K562 (cell line): Measurements from ENCODE around the gene ARHGDIA. TPM values are rescaled to one million over a fixed set of nuclear protein-coding genes. Genes with fewer than 3 reads are reported as not detected.

ENCODE experiments used
- BRD4 ChIP-seq: fragments of 200-600 bp; sonication (generic); IDR thresholded peaks from 2 replicates; pipeline ENCODE4 v1.6.1; 2017; ENCODE audit warnings: inconsistent platforms
- HDAC8 ChIP-seq: fragments of 450-650 bp; IDR thresholded peaks from 2 replicates; pipeline ENCODE4 v1.6.1; 2016; ENCODE audit warnings: mild to moderate bottlenecking, missing genetic modification characterization, moderate library complexity, missing compliant biosample characterization
- MTA3 ChIP-seq: fragments of 450-650 bp; formaldehyde crosslinking; IDR thresholded peaks from 2 replicates; pipeline ENCODE4 v1.6.1; 2017; ENCODE audit warnings: mild to moderate bottlenecking, borderline replicate concordance
- NFIC ChIP-seq: fragments of 450-650 bp; IDR thresholded peaks from 2 replicates; pipeline ENCODE4 v1.6.1; 2017; ENCODE audit warnings: mild to moderate bottlenecking, inconsistent platforms
- SRSF7 ChIP-seq: fragments of 200-400 bp; formaldehyde crosslinking; optimal IDR thresholded peaks from 2 replicates; pipeline ENCODE3; 2017; ENCODE audit warnings: mild to moderate bottlenecking, low read depth, low read length
- TAL1 ChIP-seq: fragments of 450-650 bp; IDR thresholded peaks from 2 replicates; pipeline ENCODE4 v1.6.1; 2016; ENCODE audit warnings: mild to moderate bottlenecking
- ZNF274 ChIP-seq: IDR thresholded peaks from 2 replicates; pipeline ENCODE4 v1.6.1; 2011; ENCODE audit warnings: low read depth, mild to moderate bottlenecking, low read length, moderate library complexity, borderline replicate concordance
- ZNF431 ChIP-seq: sonication (generic); formaldehyde crosslinking; IDR thresholded peaks from 2 replicates; pipeline ENCODE4 v1.8.0; 2022; ENCODE audit warnings: mild to moderate bottlenecking, missing genetic modification reagents
- polyA plus RNA-seq, 8 experiments: library from polyadenylated mRNA; depleted of rRNA in 4 of 8; stranded (reverse) in 5 of 8; unstranded in 3 of 8; fragments of >200 nt; fragmentation: Nextera tagmentation in 2 of 8; fragmentation: Illumina TruSeq in 1 of 8; extraction: Ambion mirVana in 2 of 8; extraction: Trizol in 1 of 8; gene quantifications; 2 replicates each; pipeline versions ENCODE4 v1.2.1 to v1.2.3, GENCODE V29; 2011 to 2014; ENCODE audit warnings: inconsistent platforms in 1 of 8, missing spikeins in 1 of 8
- total RNA-seq, 7 experiments: library from RNA; depleted of rRNA in 6 of 7; stranded (reverse); fragments of >200 nt in 6 of 7; fragmentation: Illumina TruSeq in 2 of 7; extraction: Trizol in 2 of 7; gene quantifications; 2 replicates each; pipeline versions ENCODE4 v1.2.1 to v1.2.3, GENCODE V29; 2011 to 2021; ENCODE audit warnings: low replicate concordance in 1 of 7
- TF ChIP-seq, protein P1 (sequence below): sonication (generic); formaldehyde crosslinking; IDR thresholded peaks from 2 replicates; pipeline ENCODE4 v1.8.0; 2022; ENCODE audit warnings: mild to moderate bottlenecking, missing genetic modification reagents
- TF ChIP-seq, protein P2 (sequence below): fragments of 450-650 bp; IDR thresholded peaks from 2 replicates; pipeline ENCODE4 v1.6.1; 2016; ENCODE audit warnings: missing biosample characterization, missing genetic modification characterization
- TF ChIP-seq, protein P3 (sequence below): fragments of 450-650 bp; IDR thresholded peaks from 2 replicates; pipeline ENCODE4 v1.6.1; 2017; ENCODE audit warnings: antibody characterized with exemption, mild to moderate bottlenecking
- TF ChIP-seq, protein P4 (sequence below): fragments of 250-450 bp; sonication (Bioruptor Pico); IDR thresholded peaks from 2 replicates; pipeline ENCODE4 v1.8.0; 2022; ENCODE audit warnings: inconsistent platforms
- TF ChIP-seq, protein P5 (sequence below): fragments of 450-650 bp; IDR thresholded peaks from 2 replicates; pipeline ENCODE4 v1.7.1; 2018; ENCODE audit warnings: mild to moderate bottlenecking, low read depth; ENCODE audit not compliant: partially characterized antibody
- TF ChIP-seq, protein P6 (sequence below): fragments of 250-450 bp; sonication (Bioruptor Pico); IDR thresholded peaks from 2 replicates; pipeline ENCODE4 v1.5.1; 2021; ENCODE audit warnings: mild to moderate bottlenecking

The ARHGDIA gene
- total and polyA plus RNA-seq, 9 of the 15 experiments (the other 6 are each of a cell fraction or from before 2014, with no cell fraction given): 9.6 to 340 (median 97.6) TPM

DNA sequence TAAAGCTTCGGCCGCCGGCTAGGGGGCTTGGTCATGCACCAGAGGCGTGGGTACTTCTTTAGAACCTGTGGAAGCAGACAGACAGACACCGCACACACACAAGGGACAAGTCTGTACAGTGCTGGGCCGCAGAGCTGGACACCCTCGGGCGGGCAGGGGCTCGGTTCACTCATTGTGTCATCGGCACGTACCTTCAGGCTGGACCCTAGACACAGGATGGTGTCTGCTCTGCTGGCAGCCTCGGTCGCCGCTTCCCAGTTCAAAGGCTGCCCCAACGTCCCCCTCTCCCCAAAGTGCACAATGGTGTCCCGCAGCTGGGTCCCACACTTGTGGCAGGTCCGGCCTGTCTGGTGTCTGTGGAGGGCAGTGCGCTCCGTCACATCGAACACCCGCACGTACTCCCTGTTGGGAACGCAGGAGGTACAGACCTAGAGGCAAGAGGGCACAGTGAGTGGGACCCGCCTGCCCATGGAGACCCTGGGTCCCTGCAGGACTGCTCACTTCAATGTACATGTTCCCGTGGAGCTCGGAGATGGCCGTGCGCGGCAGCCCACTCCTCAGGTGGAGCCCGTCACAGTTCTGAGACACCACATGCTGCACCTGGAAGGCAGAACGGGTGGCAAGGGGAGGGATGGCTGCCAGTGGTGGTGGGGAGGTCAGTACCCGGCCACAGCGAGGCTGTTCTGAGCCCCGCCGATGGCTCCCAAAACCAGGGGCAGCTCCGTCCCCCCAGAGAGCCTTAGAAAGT, 43.1 kb upstream of the ARHGDIA start (continued):
- no peak for TF ChIP-seq SRSF7
- TF ChIP-seq, protein P1, sequence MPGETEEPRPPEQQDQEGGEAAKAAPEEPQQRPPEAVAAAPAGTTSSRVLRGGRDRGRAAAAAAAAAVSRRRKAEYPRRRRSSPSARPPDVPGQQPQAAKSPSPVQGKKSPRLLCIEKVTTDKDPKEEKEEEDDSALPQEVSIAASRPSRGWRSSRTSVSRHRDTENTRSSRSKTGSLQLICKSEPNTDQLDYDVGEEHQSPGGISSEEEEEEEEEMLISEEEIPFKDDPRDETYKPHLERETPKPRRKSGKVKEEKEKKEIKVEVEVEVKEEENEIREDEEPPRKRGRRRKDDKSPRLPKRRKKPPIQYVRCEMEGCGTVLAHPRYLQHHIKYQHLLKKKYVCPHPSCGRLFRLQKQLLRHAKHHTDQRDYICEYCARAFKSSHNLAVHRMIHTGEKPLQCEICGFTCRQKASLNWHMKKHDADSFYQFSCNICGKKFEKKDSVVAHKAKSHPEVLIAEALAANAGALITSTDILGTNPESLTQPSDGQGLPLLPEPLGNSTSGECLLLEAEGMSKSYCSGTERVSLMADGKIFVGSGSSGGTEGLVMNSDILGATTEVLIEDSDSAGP (CRISPR knock-in tag): no peak
- TF ChIP-seq, protein P2, sequence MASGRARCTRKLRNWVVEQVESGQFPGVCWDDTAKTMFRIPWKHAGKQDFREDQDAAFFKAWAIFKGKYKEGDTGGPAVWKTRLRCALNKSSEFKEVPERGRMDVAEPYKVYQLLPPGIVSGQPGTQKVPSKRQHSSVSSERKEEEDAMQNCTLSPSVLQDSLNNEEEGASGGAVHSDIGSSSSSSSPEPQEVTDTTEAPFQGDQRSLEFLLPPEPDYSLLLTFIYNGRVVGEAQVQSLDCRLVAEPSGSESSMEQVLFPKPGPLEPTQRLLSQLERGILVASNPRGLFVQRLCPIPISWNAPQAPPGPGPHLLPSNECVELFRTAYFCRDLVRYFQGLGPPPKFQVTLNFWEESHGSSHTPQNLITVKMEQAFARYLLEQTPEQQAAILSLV: no peak
- TF ChIP-seq ZNF431 (CRISPR knock-in tag): no peak
- TF ChIP-seq ZNF274: no peak
- TF ChIP-seq, protein P3, sequence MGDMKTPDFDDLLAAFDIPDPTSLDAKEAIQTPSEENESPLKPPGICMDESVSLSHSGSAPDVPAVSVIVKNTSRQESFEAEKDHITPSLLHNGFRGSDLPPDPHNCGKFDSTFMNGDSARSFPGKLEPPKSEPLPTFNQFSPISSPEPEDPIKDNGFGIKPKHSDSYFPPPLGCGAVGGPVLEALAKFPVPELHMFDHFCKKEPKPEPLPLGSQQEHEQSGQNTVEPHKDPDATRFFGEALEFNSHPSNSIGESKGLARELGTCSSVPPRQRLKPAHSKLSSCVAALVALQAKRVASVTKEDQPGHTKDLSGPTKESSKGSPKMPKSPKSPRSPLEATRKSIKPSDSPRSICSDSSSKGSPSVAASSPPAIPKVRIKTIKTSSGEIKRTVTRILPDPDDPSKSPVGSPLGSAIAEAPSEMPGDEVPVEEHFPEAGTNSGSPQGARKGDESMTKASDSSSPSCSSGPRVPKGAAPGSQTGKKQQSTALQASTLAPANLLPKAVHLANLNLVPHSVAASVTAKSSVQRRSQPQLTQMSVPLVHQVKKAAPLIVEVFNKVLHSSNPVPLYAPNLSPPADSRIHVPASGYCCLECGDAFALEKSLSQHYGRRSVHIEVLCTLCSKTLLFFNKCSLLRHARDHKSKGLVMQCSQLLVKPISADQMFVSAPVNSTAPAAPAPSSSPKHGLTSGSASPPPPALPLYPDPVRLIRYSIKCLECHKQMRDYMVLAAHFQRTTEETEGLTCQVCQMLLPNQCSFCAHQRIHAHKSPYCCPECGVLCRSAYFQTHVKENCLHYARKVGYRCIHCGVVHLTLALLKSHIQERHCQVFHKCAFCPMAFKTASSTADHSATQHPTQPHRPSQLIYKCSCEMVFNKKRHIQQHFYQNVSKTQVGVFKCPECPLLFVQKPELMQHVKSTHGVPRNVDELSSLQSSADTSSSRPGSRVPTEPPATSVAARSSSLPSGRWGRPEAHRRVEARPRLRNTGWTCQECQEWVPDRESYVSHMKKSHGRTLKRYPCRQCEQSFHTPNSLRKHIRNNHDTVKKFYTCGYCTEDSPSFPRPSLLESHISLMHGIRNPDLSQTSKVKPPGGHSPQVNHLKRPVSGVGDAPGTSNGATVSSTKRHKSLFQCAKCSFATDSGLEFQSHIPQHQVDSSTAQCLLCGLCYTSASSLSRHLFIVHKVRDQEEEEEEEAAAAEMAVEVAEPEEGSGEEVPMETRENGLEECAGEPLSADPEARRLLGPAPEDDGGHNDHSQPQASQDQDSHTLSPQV: no peak
- TF ChIP-seq BRD4: no peak
- TF ChIP-seq, protein P4, sequence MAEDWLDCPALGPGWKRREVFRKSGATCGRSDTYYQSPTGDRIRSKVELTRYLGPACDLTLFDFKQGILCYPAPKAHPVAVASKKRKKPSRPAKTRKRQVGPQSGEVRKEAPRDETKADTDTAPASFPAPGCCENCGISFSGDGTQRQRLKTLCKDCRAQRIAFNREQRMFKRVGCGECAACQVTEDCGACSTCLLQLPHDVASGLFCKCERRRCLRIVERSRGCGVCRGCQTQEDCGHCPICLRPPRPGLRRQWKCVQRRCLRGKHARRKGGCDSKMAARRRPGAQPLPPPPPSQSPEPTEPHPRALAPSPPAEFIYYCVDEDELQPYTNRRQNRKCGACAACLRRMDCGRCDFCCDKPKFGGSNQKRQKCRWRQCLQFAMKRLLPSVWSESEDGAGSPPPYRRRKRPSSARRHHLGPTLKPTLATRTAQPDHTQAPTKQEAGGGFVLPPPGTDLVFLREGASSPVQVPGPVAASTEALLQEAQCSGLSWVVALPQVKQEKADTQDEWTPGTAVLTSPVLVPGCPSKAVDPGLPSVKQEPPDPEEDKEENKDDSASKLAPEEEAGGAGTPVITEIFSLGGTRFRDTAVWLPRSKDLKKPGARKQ (CRISPR knock-in tag): no peak
- TF ChIP-seq, protein P5, sequence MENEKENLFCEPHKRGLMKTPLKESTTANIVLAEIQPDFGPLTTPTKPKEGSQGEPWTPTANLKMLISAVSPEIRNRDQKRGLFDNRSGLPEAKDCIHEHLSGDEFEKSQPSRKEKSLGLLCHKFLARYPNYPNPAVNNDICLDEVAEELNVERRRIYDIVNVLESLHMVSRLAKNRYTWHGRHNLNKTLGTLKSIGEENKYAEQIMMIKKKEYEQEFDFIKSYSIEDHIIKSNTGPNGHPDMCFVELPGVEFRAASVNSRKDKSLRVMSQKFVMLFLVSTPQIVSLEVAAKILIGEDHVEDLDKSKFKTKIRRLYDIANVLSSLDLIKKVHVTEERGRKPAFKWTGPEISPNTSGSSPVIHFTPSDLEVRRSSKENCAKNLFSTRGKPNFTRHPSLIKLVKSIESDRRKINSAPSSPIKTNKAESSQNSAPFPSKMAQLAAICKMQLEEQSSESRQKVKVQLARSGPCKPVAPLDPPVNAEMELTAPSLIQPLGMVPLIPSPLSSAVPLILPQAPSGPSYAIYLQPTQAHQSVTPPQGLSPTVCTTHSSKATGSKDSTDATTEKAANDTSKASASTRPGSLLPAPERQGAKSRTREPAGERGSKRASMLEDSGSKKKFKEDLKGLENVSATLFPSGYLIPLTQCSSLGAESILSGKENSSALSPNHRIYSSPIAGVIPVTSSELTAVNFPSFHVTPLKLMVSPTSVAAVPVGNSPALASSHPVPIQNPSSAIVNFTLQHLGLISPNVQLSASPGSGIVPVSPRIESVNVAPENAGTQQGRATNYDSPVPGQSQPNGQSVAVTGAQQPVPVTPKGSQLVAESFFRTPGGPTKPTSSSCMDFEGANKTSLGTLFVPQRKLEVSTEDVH: no peak
- TF ChIP-seq HDAC8 (tag): no peak
- TF ChIP-seq TAL1: no peak
- TF ChIP-seq, protein P6, sequence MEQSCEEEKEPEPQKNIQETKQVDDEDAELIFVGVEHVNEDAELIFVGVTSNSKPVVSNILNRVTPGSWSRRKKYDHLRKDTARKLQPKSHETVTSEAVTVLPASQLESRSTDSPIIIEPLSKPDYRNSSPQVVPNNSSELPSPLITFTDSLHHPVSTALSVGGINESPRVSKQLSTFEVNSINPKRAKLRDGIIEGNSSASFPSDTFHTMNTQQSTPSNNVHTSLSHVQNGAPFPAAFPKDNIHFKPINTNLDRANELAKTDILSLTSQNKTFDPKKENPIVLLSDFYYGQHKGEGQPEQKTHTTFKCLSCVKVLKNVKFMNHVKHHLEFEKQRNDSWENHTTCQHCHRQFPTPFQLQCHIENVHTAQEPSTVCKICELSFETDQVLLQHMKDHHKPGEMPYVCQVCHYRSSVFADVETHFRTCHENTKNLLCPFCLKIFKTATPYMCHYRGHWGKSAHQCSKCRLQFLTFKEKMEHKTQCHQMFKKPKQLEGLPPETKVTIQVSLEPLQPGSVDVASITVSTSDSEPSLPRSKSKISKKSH (CRISPR knock-in tag): no peak
- TF ChIP-seq NFIC: no peak
- TF ChIP-seq MTA3: no peak
